IMR-90 (cell line): ENCODE measurements around the gene LIPN.

Source experiments
- BHLHE40 ChIP-seq: fragments of 150-350 bp; IDR thresholded peaks from 2 replicates; pipeline ENCODE4 v1.6.1; 2016; ENCODE audit warnings: mild to moderate bottlenecking, low read depth, low read length
- CHD1 ChIP-seq: IDR thresholded peaks from 2 replicates; pipeline ENCODE4 v1.6.1; 2012; ENCODE audit warnings: low read depth, low read length, improper control_type of control experiment
- CTCF ChIP-seq: conservative IDR thresholded peaks from 2 replicates; pipeline ENCODE4 v1.5.1; 2012; ENCODE audit warnings: mild to moderate bottlenecking, low read depth, low read length, improper control_type of control experiment
- ELK1 ChIP-seq: fragments of 150-350 bp; IDR thresholded peaks from 2 replicates; pipeline ENCODE4 v1.6.1; 2016; ENCODE audit warnings: low read depth, mild to moderate bottlenecking, low read length, moderate library complexity, borderline replicate concordance
- FOS ChIP-seq: fragments of 150-350 bp; IDR thresholded peaks from 2 replicates; pipeline ENCODE4 v1.6.1; 2016; ENCODE audit warnings: low read depth, low read length
- MAZ ChIP-seq: IDR thresholded peaks from 2 replicates; pipeline ENCODE4 v1.6.1; 2012; ENCODE audit warnings: low read depth, mild to moderate bottlenecking, low read length, improper control_type of control experiment, moderate library complexity, borderline replicate concordance
- MXI1 ChIP-seq: IDR thresholded peaks from 2 replicates; pipeline ENCODE4 v1.6.1; 2012; ENCODE audit warnings: low read depth, mild to moderate bottlenecking, low read length, moderate library complexity, borderline replicate concordance
- POLR2A ChIP-seq: IDR thresholded peaks from 2 replicates; pipeline ENCODE4 v1.6.1; 2012; ENCODE audit warnings: mild to moderate bottlenecking, low read depth, low read length
- RFX5 ChIP-seq: IDR thresholded peaks from 2 replicates; pipeline ENCODE4 v1.8.0; 2012; ENCODE audit warnings: low read depth, mild to moderate bottlenecking, low read length, moderate library complexity

- TF ChIP-seq CTCF (no peak), POLR2A (no peak), FOS (no peak), BHLHE40 (no peak), MXI1 (no peak), RFX5 (no peak), ELK1 (no peak), MAZ (no peak), CHD1 (no peak)
Observed at GRCh38 chr10:88763441-88763840, 3.6 kb downstream of the LIPN start.
